Activated T-cell treated with anti-CD3 and anti-CD28 coated beads, Interleukin-2, amount 50 U/mL, for 1 hour (primary cell): ENCODE measurements around the gene TOR1B.

ENCODE experiments used
- DNase-seq: peaks from one replicate; pipeline ENCODE4 v3.0.0-alpha.2; 2020

The TOR1B gene

GRCh38 chr9:129849901-129850300, 46.9 kb downstream of the TOR1B start:
- DNase-seq, result no peak

- DNase-seq, result no peak
Measured at GRCh38 chr9:129850821-129851550, 48.0 kb downstream of the TOR1B start.

GRCh38 chr9:129851821-129852220, 48.8 kb downstream of the TOR1B start:
- no peak for DNase-seq

- no peak for DNase-seq
Measured at GRCh38 chr9:129852579-129852978, 49.6 kb downstream of the TOR1B start.

GRCh38 chr9:129853614-129854013, 50.6 kb downstream of the TOR1B start:
- no peak for DNase-seq

GRCh38 chr9:129854588-129855110, 51.7 kb downstream of the TOR1B start:
- no peak for DNase-seq

- no peak for DNase-seq
Measured at GRCh38 chr9:129857207-129857606, 54.2 kb downstream of the TOR1B start.

GRCh38 chr9:129858167-129858962, 55.4 kb downstream of the TOR1B start:
- DNase-seq, result no peak
